ENCODE measurements around the gene PCDH15.

Gene PCDH15

DNA sequence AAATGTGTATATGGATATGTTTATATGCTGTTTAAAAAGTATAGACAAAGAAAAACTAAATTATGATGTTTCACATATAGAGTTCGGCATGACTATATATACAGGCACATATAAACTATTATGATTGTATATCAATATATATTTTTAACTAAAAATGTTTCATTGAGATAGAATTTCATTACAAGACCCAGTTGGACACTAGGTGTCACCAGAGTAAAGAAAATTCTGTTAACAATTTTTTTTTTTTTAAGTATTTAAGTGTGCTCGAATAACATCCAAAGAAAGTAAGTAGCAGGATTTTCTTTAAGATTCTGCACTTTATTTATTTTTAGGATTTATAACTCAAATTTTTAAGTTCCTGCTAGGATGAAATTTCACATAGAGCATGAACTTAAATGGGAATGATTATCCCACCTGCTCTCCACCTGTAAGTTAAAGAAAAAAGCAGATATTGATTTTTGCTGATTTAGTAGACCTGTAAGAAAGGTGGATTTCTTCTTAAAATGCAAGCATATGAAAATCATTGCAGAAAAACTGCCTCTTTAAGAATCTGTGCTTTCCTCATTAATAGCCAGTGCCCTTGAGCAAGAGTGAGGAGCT, 961.5 kb downstream of the PCDH15 start:
- peak; percentile 98 for FAIRE-seq

DNA sequence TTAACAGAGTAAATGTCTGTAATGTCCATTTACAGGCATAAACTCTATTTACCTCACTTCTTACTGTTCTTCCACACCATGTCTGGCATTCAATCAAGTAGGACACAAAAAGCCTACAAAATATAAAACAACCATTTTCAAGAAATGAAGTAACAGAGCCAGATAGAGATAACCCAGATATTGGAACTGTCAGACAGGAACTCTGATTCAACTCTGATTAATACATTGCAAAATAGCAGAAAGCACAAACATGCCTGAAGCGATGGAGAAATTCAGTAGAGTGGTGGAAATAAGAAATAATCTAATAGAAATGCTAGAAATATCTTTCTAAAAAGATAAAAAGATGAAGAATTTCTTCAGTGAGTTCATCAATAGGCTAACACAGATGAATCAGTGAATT, 964.4 kb downstream of the PCDH15 start:
- FAIRE-seq: no peak

DNA sequence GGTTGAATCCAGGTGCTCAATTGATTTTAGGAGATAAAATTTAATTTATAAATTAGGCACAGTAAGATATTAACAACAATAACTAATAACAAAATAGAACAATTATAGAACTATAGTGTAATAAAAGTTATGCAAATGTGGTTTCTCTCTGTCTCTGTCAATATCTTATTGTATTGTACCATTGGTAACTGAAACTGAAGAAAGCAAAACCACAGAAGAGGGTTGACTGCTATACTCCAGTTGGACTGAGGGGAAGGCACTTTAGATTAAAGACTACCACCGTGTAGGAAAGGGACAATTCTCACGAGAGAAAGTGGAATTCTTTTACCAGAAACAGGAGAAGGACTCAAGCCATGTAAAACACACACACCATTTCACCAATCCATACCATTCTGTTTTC, 967.1 kb downstream of the PCDH15 start:
- FAIRE-seq: no peak

DNA sequence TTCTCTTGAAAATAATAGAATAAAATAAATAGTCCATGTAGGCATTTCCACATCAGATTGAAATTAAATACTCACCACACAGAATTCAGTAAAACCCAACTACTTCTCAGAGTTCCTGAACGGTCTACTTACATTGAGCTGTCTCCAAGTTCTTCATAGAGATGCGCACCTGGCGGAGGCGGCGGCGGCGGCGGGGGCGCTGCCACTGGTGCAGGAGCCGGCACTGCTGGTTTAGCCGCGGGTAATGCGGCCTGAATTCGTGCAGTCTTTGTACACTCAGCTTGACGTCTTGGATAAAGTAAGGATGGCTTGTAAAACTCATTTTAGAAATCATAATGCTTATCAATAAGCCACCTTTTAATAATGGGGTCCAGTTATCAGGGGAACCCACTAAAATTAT, 973.8 kb downstream of the PCDH15 start:
- FAIRE-seq: no peak

DNA sequence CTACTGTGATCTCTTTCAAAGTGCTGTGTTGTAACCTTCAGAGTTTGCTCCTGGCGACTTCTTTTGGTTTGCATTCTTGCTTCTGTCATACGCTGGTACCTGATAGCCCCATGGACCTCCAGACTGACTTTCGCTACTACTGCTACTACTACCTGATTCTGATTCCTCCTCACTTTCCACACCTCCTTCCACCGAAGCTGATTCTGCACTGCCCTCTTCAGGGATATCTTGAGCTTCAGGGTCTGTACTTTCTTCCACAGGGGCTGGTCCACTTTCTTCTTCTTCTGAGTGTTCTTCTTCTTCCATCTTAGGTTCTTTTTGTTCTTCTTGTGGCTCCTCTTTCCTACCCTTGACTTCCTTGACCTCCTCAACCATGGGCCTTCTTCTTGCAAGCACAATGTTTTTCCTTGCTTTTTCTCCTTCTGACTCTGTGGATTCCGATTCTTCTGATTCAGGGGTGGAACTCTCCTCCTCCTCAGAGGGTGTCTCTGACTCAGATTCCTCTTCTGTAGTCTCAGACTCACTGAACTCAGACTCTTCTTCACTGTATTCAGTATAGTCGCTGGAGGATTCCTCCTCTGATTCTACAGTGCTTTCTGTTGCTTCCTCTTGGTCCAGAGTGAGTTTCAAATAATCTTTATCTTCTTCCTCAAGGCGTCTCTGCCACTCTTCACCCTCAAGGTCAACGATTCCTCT, 992.2 kb downstream of the PCDH15 start:
- FAIRE-seq: no peak

DNA sequence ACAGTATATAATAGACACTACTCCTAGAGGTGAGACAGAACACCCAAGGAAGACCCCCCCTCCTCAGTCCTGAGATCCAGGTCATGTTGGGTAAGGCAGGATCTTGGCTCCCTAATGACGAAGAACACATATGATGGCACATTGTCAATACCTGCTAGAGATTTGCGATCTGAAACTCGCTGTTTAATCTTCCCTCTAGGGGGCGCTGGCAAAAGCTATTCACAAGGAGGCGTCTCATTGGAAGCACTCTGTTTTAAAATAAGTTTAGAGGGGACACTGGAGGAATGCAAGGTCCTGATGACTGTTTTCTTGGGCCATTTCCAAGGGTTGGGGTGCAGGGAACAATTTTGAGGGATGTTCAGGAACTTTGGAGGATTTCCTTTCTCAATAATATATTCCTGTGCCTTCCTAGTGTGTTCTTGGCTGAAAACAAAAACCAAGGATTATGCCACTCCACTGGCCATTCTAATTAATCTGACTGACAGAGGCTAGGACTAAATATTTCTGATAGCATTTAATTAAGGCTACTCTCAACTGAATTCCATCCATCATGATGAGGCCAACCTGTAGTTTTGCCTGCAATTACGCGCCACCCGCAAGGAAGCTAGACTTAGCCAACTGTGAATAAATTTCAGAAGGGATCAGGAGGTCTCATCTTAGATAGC, 1014.7 kb downstream of the PCDH15 start:
- FAIRE-seq: no peak

DNA sequence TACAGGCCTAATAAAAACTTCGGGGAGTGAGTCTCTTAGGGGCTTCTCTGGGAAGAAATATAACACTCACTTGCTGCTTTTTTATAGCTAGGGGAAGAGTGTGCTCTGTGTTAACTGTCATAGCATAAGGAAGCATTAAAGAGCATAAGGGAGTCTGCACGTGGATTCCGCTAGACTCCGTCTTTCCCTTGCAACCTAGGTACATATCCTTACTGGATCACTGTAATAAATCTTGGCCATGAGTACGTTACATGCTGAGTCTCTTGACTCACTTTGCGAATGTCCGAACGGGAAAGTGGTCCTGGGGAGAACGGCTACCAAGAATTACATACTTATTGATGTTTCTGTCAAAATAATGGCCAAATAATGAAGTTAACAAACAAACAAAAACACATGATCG, 1029.3 kb downstream of the PCDH15 start:
- no peak for FAIRE-seq

DNA sequence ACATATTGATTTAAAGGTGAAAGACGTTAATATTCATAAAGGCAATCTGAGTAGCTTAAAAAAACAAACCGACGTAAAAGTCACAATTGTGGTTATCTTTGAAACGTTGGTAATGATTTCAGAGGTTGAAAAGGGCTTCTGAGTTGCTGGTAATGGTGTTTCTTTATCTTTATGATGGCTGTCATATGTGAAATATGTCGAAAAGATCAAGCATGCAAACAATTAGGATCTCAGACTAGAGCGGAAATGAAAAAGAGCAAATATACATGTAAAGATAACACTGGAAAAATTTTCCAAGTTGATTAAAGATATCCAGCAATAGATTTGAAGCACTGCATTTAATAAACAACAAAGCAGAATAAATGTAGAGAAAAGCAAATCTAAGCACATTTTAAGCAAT, 1030.1 kb downstream of the PCDH15 start:
- FAIRE-seq: no peak

DNA sequence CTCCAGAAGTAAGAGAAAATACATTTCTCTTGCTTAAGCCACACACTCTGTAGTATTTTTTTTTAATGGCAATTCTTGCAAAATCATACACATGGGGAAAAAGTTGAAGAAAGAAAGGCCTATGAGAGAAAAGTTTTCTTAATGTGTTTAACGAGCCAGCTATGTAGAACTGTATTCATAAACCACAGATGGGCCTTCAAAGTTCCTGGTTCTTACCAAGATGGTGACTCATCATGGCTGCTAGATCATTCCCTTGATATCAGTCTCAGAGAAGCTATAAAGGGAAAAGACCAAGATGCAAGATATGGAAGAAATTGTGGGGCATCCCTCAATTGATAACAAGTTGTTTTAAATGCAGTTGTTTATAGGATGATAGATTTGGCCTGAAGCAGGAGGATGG, 1035.7 kb downstream of the PCDH15 start:
- FAIRE-seq: no peak

DNA sequence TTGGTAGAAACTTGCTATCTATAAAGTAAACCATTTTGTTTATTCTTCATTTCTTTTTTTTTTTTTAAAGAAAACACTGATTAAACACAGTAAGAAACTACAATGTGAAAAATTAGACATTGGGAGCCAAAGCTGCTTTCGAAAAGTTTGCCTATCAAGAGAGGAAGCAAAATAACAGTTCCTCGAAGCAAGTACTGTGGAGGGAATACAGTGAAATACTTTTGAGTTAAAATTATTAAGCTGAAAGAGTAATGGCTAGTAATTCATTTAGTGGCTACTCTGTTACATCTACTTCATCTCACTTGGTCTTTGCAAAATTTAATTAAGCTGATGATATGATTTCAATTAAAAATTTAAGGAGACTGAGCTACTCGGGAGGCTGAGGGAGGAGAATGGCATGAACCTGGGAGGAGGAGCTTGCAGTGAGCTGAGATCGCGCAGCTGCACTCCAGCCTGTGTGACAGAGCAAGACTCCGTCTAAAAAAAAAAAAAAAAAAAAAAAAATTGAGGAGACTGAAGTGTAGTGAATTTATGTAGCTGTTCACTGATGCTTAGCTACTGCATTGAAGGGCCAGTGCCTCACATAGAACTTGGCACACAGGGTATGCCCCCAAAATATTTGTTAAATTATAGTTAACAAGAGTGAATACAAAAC, 1046.3 kb downstream of the PCDH15 start:
- FAIRE-seq: no peak
